GOT3 (cell line): ENCODE data around the gene NYAP2.

Experiments used
- DNase-seq: peaks from one replicate; lab custom pipeline; 2025; ENCODE audit warnings: mixed read lengths; lab: John Stamatoyannopoulos, UW

The NYAP2 gene

DNA sequence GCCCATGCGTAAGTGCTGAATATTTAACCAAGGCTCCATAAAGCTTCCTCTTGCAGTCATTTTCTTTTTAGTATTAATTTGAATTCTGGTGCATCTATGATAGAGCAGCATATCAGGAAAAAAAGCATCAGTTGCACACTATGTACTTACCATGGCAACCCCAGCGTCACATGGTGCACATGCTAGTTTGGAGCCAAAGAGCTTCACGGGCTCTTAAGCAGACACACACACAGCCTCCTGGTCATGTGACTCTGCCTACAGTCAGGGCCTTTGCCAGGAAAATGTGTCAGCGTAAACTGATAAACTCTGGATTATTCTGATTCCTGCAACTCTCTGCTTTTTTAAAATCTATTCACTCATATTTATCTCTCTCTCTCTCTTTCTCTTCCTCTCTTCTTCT, 30.2 kb downstream of the NYAP2 start:
- DNase-seq = no peak

DNA sequence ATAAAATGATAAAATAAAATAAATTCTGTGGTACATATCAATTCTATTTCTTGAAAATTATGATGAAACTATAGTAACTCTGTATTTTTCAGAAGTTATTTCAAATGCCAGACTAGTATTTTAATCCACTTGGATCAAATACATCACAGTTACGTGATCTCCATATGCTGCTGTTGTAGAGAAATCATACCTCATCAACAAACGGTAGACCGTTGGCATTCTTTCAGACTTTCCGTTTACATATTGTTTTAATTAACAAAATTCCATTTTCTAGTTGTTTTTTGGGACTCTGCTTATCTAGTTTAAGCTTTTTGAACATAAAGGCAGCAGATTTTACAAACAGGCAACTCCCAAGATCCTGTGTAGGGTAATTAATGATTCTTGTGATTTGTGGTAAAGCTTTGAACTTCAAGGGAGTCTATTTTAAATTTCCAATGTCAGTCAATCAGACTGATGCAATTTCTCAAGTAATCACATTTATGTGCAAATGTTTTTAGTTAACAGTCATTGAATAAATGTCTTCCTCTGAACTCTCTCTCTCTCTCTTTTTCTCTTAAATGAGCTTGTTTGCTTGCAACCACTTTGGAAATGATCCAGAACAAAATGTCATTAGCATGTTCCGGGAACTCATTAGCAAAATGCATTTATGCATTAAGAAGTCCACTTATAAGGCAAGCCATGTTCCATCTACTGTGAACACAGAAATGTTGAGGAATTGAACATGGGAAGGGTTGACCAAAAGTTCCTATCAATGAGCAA, 31.8 kb downstream of the NYAP2 start:
- no peak for DNase-seq

DNA sequence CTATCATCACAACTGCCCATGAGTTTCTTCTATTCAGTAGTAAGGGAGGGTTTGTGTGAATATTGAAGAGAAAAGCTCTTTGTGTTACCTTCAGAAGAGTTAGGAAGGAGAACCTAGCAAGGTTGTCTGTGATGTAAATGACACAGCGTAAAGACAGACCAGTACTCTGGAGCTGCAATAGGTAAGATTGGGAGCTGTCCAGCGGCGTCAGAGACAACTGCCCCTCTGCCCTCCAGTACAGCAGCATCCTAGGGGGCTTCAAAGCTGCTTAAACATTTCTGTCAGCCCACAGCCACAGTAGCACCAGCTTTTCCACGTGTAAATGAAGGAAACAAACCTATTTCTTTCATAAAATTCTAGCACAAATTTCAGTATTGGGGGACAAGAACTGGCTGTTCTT, 34.5 kb downstream of the NYAP2 start:
- no peak for DNase-seq

DNA sequence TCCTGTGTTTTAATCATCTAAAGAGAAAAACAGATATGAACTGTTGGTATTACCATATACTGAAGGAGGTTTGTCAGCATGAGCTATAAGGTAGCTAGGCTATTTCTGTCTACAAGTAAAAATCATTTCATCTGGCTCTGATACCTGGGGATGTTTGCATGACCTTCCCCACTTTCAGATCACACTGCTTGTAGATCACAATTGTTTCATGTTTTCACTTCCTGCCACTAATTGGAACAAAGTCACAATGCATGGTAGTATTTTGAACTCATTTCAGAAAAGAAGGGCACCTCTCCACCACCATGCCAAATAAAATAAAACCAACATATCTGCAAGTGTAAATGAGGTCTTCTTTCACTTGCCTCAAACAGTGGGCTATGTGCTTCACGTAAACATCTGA, 37.8 kb downstream of the NYAP2 start:
- no peak for DNase-seq

DNA sequence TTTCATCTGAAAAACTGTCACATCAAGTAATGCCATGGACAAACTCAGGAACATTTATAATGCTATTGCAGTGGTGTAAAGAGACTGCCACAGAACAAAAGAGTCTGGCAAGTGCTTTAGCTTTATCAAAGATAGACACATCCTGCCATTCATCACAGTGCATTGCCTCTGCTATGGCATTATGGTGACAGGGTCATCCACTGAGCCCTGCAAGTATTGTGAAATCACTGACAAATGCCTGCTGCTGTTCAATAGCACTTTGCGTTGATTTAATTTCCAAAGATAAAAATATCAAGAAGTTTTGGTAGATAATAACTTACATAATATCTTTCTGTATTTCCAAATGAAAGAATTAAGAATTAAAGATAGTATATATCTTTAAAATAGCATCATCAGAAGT, 38.7 kb downstream of the NYAP2 start:
- no peak for DNase-seq

DNA sequence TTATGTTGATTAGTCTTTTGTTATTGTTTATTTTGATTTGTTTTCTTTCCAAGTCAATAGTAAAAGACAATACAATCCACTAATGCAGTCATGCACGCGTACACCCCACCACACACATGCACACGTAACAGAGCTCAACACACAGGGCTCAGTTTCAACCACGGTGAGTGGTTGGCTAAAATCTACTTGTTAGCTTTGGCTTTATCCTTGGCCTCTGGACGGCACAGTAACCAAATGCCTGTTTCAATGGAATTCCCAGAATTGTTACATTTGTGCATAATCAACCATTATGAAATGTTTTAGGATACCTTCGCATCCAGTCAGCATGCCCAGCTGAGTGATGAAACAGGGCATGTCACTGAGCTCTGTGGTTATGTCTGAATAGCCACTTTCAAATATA, 53.2 kb downstream of the NYAP2 start:
- DNase-seq = no peak

DNA sequence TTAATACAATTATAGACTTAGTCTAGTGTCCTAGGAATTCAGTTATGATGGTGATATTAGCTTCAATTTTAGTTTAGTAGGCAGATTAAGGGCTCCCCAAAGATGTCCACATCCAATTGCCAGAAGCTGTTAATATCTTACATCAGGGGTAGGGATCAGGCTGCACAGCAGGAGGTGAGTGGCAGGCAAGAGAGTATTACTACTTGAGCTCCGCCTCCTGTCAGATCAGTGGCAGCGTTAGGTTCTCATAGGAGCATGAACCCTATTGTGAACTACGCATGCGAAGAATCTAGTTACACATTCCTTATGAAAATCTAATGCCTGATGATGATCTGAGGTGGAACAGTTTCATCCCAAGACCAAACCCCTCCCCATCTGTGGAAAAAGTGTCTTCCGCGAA, 54.9 kb downstream of the NYAP2 start:
- DNase-seq = no peak

DNA sequence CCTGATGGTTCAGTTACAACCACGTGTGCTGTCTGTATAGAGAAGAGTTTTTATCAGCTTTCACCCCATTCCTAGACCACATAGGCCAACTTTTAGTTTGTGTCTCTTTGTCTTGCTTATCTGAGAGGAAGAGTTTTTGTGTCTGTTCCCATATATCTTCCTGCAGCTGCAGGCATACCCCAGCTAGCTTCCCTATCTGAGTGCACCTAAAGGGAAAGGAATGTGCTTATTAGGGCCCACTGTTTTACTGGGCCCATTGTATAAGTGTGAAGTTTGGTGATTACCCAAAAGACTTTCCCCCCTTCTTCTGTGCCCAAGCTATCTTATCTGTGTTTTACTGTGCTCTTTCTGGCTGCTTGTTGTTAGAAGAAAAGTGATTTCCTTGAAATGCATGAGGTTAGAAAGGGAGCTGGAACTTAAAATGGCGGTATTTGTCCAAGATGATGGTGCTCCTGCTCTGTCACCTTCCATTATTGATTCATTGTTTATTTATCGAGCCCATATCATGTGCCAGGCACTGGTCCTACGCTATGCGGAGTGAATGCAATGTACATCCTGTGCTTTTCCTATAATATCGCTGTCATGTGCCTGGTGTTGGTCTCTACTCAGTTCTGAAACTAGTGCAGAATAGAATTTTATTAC, 57.2 kb downstream of the NYAP2 start:
- no peak for DNase-seq

DNA sequence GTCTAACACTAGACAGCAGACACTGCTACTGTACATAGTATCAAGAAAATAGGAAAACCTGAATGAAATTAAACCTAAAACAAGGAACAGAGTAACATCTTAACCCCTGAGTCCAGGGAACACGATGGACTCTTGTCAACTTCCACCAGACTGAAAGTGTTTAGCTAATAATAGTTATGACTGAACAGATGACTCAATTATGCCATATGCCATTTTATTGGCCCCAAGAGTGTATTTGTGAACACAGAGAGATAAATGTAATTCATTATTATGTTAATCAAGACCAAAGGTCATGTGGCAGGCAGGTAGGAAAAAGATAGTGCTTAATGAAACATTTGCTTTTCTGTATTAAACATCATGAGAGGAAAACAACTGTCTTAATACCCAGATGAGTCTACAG, 58.0 kb downstream of the NYAP2 start:
- no peak for DNase-seq

DNA sequence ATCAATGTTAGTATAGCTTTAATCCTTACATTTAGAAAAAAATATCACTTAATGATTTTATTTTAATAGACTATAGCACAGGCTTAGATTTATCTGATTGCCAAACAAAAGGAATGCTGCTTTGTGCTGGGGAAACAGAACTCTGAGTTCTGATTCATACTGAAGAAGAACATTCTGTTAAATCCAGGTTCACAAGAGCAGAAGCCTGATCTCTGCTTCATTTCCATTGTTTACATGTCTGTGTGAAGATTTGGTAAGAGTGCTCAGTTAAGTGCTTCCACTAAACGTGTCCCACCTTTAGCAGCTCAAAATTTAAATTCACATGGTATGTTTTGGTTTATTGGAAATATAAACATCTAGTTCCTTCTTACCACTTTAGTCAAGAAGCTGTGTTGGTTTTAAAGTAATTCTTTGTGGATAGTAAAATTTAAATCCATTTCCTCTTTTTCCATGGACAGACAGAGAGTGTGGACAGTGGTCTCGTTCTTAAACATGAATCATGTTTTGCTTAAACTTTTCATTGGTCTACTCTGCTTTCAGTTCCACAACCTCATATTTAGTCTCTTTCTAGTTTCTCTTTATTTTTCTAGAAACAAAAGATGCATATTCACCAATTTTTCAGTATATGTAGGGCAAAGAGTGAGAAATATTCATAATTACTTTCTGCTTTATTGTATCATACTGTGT, 59.1 kb downstream of the NYAP2 start:
- no peak for DNase-seq

DNA sequence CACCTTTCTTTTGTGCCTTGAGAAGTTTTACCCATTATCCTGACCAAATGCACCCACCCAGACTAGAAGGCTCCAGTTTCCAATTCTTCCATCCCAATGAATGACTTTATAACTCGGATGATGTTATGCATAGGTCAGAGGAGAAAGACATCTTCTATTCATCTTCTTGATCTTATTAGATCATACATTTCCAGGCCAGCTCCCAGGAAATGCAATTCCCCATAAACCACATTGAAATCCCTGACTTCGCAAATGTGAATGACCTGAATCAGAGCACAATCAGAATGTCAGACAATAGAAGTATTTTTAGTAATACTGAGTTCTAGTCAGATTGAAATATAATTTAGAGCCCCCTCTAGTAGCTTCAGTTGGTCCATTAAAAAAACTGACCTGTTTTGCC, 62.9 kb downstream of the NYAP2 start:
- DNase-seq = no peak

DNA sequence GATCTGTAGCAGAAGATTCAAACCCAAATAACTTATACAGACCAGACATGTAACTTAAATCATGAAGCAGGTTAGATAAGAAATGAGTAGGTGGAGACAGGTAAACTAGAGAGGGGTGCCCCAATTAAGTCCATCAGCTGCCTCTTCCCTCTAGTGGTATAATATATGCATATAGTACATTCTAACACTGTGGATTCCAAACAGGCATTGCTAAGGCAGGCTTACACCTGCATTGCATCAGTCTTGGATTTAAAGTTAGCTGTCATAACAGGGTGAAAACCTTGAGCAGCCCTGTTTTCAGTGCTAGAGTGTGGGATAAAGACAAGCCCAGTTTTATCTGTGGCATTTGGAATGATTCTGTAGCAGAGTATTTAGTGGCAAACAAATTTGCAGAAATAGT, 63.4 kb downstream of the NYAP2 start:
- no peak for DNase-seq

DNA sequence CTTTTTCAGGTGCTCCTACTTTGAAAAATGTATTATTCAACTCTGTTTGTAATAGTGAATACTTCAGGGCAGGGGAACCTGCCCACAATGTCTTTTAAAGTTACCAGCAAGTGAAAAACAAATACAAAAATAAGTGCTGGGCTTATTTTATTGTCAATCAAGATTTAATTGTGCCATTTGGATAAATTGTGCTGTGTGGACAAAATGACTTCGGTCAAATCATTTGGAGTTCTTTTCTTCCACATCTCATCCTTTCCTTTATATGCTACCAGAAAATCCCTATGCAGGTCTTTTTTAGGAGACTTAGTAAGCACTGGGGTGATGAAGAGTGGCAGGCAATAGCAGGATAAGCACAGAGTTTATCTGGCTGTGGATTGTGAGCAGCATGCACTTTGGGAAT, 63.9 kb downstream of the NYAP2 start:
- DNase-seq = no peak

DNA sequence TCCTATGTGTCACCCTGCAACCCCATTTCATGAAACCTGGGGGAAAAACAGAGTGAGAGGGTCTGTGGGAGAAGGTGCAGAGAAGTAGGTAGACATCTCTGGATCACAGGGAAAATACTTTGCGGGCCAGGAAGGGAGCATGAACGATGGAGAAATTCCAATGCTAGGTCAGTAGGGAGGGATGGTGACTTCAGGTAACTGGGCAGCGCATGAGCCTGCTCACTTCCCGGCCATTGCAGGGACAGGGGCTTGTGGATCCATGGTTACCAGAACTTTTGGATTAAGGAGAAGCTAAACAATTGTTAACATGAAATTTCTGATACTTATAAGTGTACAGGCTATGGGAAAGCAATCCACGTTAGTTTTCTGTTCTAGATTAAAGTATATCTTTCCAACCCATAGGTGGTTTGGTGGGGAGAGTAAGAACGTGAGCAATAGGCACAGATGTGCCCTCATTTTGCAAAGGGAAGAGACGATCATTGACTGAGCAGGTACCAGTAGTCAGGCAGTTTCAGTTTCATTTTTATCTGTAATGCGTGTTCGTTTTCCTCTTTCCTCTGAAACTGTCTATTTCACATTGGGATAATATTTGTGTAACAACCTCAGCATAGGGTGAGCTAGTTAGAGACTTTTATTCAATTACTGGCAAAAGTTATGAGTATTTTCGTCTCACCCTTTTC, 65.0 kb downstream of the NYAP2 start:
- DNase-seq = no peak

DNA sequence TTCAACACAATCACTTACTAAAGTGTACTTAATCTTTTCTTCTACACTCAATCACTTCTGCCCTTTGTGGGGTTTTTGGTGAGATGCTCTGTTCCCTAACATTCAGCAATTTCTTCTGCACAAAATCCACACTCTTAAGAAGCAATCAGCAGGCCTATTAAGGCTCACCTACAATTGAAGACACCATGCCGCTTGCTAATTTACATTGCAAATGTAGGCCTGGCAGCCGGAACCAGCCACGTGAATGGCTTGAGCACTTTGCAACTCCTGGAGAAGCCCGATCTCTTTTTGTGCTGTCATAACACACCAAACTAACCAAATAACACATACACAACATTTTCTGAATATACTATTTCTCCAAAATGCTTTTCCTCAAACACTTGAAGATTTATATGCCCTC, 66.3 kb downstream of the NYAP2 start:
- DNase-seq = no peak

DNA sequence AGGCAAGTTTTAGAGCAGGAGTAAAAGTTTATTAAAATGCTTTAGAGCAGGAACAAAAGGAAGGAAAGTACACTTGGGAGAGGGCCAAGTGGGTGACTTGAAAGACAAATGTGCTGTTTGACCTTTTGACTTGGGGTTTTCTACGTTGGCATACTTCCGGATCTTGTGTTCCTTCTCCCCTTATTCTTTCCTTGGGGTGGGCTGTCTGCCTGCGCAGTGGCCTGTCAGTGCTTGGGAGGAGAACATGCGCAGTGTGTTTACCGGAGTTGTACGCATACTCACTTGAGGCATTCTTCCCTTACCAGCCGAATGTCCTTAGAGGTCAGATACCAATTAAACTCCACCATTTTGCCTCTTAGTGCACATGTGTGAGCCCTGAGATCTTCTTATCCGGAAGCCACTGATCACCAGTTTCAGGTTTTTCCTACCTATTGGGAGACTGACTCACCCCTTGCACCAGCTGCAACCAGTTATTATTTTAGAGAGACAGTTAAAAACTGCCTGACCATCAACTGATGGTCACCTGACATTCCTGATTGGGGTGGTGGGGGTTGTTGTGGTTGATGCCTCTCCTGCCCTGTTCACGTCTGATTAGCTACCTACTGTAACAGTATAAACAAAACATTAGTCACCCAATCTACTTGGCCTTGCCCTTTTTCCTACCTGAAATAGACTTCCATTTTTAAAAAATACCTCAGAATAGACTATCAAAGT, 67.5 kb downstream of the NYAP2 start:
- no peak for DNase-seq

DNA sequence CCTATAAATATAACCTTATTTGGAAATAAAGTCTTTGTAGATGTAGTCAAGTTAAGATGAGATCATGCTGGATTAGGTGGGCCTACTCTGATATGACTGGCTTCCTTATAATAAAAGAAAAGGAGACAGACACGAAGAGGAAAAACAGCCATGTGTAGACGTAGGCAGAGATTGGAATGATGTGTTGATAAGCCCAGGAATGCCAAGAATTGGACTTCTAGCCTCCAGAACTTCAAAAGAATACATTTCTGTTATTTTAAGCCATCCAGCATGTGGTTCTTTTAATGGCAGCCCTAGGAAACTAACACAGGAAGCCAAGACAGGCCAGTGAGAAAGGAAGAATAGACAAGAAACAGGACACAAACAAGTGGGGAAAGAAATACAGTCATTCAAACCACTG, 68.6 kb downstream of the NYAP2 start:
- no peak for DNase-seq

DNA sequence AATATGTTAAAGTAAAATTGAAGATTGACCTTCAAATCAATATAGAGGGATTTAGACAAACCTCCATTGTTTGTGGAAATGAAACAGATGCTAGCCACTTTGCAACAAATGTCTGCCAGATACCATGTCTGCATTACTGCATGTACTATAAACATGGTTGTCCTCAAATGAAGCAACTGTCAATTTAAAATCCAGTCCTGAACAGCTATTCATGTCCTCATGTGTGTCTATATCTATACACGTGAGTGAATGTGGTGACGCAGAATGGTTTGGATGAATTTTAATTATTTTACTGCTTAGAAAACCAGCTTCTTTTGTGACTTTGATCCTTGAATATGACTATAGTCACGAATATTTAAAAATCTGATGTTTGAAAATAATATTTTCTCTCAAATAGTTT, 71.5 kb downstream of the NYAP2 start:
- DNase-seq = no peak

DNA sequence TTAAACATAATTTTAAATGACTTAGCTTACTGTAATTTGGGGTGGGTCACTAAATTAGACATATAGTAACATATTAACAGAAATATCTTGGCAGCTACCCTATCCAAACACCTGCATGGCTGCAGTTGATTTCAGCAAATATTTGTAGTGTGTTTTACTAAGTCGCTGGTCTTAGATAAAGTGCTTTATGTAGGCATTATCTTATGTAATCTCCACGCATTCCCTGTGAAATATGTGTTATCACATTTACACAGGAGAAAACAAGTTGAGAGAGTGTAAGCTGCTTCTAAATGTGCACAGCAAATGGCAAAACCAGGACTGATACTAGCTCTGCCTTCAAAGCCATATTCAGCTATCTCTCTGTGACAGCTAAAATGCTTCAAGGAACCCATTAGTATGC, 72.0 kb downstream of the NYAP2 start:
- no peak for DNase-seq

DNA sequence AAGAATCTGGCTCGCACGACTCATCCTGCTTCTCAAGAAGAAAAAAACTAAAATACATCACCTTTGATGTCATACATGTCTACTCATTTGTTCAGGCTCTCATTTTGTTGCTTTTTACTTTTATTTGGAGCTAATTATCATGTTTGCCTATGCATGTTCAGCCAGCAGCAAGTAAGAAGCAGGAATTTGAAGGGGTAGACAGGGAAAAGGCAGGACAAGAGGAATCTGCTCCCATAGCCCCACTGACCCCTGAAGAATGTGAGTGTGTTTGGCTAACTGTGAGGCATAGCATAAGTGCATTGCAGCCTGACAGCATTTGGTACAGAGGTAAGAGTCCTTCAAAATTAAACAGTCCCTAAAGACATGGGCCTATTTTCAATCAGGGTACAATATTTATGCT, 72.7 kb downstream of the NYAP2 start:
- DNase-seq = no peak

DNA sequence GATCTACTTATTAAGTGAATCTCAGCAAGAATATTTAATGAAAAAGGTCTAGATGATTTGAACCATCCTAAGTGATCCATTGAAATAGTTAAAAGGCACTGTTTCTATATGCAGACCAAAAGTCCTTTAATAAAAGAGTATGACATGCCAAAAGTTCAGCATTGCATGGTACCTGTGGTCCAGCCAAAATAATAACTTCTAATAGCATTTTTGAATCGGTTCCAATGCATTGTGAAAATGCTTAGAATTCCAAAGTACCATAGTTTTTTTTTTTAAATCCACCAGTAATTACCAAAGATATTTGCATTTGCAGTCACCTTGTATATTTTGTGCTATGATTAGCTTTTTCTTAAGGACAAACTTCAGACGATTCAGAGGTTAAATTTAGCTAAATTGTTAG, 79.9 kb downstream of the NYAP2 start:
- DNase-seq = no peak

DNA sequence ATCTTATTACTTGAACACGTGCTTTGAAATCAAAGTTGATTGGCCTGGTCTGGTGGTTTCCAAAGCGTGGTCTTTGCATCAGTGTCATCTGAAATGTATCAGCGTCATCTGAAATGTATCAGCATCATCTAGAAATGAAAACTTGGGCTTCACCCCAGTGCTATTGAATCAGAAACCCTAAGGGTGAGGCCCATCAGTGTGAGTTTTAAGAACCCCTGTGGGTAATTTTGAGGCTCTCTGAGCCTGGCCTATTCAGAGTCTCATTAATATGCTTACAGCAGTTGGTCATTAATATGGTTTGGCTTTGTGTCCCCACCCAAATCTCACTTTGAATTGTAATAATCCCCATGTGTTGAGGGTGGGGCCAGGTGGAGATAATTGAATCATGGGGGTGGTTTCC, 85.2 kb downstream of the NYAP2 start:
- DNase-seq = no peak
